ENCODE measurements around the gene IDH3G.

The IDH3G gene

DNA sequence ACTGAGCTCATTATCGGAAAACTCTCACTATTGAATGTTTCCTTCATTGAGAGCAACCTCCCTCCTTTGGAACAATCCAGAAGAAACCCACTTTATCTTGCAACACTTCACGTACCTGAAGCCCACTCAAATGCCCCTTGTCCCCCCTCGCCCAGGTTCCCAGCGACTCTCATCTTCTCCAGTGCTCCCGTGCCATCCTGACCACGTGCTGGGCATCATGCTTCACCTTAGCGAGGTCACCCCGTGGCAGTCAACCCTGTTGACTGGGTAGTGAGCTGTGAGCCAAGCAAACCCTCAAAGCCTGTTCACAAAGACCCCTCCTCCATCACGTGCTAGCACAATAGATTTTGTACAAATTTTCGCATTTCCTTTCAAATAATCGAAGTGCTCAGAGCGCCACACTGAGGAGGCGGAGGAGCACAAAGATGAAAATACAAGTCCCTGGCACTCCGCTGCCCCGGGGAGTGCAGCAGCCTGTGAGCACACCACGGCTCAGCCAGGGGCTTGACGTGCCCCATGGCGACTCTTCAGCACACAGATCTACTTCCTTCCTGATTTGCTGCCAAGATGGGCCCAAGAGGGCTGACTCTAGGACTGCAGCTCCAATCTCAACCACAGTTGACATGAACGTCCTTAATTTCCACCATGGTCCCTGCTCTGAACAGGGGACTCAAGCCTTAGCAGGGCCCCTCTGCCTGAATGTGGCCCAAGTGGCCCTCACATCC is 20.6 kb upstream of the IDH3G start:
- peak; percentile 9 for DNase-seq

GRCh38 chrX:153813161-153813560 is 19.0 kb upstream of the IDH3G start:
- DNase-seq, result no peak

- no peak for DNase-seq
Observed at GRCh38 chrX:153812220-153812619, 18.0 kb upstream of the IDH3G start.

DNA sequence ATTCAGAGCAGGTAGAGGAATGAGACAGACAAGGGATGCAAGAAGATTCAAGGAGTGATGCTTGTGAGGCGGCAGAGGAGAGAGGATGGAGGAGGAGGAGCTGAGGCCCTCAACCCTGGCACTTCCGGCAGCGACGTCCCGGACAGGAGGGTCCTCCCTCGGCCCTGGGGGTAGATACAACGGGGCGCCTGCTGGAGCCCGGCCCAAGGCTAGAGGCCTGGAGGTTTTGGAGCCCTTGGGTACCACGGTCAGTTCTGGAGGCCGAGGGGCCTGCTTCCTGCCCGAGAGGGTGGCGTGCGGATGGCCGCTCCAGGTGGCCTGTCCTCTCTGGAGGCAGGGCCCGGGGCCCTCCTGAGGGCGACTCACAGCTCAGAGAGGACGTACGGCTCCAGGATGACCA is 13.8 kb upstream of the IDH3G start:
- DNase-seq, result no peak

DNA sequence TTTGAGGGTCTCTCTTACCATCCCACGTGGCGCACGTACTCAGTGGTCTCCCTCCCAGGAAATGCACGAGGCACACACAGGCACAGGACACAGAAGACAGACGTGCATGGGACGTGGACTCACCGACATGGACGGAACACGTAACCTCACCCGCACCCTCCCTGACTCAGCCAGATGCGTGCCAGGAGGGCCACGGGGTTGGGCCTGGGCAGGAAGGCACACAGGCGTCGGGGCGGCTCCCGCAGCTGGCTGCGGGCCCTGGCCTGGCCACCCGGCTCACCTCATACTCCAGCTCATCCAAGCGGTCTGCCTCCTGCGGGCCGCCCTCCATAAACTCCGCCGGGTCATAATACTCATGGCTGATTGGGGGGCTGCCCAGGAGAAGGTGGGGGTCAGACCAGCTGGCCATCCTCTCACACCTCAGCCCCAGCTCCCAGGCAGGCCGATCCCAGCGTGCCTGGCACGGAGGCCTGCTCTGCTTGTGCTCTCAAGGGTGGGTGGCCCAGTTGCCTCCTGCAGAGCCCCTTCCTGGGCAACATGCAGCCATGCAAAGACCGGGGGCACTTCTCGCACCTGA is 12.9 kb upstream of the IDH3G start:
- DNase-seq, result no peak

DNA sequence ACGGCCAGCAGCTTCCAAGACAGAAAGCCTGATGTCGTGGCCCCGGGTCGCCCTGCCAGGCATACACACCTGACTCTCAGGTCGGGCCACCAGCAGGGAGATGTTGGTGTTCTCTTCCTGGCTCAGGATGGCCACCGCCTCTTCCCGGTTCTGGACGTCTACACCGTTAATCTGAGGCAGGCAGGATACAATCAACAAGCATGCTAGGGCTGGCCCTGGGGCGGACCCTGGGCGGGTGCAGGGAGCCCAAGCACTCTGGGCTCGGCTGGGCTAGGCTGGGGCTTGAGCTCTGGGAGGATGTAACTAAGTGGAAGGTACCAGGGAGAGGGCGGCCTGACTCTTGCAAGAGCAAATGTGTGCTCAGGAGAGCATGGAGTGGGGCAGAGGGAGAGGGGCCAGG is 11.3 kb upstream of the IDH3G start:
- no peak for DNase-seq

GRCh38 chrX:153804621-153805020 is 10.4 kb upstream of the IDH3G start:
- no peak for DNase-seq

DNA sequence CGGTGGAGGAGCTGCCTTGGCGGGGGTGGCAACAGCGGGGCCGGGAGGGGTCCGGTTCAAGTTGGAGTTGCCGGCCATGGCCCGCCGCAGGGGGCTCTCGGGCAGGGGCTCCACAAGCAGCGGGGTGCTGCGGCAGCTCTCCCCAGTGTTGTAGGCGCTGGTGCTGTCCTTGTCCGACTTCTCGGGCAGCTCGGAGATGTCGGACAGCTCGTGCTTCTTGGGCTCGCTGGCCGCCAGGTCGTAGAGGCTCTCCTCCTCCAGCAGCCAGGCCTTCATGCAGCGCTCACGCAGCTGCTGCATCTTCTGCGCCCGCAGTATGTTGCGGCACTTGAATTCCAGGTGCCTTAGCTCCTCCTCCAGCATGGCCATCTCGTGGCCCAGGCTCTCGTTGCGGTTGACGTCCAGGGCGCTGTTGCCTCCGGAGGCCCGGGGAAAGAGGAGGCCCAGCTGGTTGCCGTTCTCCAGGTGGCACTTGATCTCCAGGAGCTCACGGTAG is 10.0 kb upstream of the IDH3G start:
- DNase-seq, result no peak

- no peak for DNase-seq
Observed at GRCh38 chrX:153803211-153804099, 9.3 kb upstream of the IDH3G start.

DNA sequence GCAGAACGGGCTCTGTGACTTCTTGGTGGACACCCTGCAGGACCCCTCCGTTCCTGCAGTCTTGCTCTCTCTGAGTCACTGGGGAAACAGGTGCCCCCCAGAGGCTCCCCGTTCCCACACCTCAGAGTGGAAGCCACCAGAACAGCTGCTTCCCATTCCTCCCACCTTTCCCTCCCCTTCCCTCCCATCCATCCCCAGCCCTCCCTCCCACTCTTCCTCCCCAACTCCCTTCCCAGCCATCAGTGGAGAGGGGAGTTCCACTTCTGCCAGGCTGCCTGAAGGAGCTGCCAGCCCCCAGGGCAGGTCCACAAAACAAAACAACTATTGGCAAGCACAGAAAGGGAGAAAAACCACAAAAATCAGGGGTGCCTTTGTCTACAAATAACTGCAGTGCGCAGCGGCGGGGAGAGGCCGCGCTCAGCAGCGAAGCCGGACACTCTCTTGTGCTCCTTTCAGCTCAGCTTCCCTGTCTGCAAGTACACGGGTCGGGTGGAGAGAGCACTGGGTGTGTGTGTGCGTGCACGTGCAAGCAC is 8.4 kb upstream of the IDH3G start:
- DNase-seq, result no peak

GRCh38 chrX:153801669-153802068 is 7.5 kb upstream of the IDH3G start:
- DNase-seq, result no peak

DNA sequence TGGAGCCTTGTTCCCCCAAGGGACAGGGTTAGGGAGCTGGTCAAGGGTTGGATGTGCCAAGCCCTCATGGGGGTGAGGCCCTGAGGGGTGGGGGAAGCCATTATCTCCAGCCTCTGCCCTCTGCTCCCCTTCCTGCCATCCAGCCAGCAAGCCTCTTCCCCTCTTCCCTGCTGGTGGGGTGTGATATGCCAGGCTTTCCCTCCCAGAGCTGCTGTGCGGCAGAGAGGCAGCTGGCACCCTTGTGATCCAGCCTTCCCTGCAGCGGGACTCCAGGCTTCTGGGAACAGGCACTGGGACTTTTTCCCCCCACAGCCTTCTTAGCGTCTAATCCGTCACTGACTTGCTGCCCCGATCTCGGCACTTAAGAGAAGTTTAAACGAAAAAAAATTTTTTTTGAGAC is 6.6 kb upstream of the IDH3G start:
- DNase-seq, result no peak

- no peak for DNase-seq
Observed at GRCh38 chrX:153800177-153800722, 6.1 kb upstream of the IDH3G start.

DNA sequence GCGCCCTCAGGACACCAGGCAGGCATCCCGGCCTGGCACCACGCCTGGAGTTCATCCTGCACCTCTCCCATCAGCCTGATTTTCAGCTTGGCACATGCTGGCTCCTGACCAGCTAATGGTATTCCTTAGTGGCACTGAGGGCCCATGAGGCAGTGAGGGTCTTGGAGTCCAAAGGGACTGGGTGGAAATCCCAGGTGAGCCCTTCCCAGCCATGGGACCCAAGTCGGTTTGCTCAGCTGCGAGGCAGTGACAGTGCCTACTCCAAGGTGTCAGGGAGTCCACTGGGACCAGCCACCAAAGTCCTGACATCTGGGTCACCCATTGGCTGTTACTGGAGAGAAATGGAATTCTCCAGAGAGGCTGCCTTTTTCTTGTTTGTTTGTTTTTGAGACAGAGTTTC is 5.2 kb upstream of the IDH3G start:
- no peak for DNase-seq

- DNase-seq, result no peak
Observed at GRCh38 chrX:153797415-153798015, 3.3 kb upstream of the IDH3G start.

DNA sequence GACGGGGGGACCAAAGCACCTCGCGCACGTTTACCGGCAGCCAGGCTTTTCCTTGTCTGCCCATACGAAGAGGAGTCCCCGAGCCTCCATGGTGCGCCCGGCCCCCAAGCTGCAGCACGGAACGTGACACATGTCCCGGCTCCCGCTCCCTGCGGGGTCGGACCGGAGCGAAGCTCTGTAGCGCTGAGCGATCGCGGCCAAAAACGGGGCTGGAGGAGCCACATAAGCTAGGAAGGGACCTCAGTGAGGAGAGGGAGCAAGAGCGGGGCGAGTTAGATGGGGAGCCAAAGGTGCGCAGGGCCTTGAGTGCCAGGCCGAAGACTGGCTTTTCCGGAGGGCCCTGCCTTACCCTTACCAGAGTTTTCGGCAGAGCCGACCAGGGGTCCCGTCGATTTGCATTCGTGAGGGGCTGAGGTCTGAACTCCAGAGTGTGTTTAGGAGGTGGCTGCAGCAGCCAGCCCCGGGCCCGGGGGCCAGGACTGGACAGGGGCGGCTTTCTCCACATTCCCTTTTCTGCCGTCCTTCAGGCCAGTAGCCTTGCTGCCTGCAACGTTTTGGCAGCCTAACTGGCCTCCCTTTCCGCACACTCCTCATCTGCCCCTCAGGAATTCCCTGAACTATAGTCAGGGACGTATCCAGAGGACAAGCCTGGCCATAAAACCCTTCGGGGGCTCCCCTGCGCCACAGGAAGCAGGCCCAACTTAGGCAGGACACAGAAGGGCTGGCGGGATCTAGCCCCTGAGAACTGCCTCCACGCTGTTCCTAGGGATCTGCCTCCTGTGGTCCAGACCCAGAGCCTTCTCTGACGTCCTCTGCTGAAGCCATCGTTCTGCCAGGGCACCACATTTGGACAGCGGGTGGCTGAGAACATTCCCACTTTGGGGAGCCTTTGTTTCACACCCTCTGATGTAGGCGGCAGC is 982 bp upstream of the IDH3G start:
- peak; percentile 22 for DNase-seq

DNA sequence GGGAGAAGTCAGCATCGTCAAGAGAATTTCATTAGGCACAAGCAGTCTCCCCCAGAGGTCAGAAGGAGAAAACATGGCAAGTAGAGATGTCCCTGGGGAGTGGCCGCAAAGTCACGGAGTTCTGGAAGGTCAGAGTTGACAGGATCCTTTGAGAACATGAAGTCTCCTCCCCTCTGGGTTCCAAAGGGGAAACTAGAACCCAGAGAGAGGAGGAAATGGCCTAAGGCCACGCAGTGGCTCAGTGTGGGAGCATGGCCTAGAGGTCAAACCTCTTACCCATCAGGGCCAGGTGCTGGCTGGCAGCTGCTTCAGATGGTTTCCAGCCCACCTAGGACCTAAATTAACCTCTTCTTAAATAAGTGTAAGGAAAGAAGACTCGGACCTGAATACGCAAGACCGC is 884 bp downstream of the IDH3G start:
- DNase-seq, result no peak

DNA sequence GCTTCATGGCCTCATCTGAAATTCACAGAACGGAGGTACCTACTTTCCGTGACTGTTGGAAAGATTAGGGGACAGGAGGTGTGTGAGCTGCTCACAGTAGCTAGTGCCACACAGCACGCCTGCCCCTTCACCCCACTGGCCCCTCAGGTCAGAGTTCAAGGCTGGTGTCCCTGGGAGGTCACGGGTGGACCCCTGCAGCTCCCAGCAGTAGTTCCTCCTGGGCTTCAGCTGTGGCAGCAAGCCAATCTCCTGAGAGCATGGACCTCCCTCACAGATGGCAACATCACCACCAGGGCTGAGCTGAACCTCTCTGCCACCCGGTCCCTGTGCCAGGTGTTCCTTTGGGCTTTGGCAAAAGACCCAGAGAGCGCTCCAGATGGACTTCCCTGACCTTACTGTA is 1.8 kb downstream of the IDH3G start:
- no peak for DNase-seq

- peak; percentile 66 for DNase-seq
Observed at GRCh38 chrX:153791104-153791852, 2.9 kb downstream of the IDH3G start.

DNA sequence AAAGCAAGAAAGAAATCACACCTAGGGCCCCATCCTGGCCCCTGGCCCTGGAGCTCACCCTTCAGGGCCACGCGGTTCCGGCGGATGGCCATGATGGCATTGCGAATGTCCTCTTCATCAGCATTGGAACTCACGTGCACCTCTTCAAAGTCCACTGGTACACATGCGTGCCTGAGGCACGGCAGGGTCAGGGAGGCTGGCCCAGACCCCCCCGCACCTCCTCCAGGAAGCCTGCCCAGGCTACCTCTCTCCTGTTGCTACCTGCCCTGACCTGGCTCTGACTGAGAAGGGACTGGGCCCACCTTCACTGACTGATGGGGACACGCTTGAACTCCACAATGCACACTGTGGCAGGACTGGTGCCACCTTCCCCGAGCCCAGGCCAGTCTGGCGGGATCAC is 4.5 kb downstream of the IDH3G start:
- no peak for DNase-seq

DNA sequence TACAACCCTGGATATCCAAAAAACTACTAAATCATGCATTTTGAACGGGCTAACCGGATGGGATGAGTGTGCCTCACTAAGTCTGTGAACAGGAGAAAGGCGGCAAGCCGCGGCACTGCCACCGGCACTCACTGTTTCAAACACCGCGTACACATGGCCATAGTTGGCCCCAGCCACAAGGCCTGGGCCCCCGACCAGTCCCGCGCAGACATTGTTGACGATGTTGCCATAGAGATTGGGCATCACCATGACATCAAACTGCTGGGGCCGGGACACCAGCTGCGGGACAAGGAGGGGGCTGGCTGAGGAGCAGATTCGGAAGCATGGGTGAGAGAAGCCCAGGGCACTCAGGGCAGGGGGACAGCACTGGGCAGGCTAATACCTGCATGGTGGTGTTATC is 7.5 kb downstream of the IDH3G start:
- no peak for DNase-seq
